ENCODE data around the gene LEMD1.
A peak's percentile ranks its signal among the peaks of the same experiment; 100 is the strongest.

LEMD1 gene

GRCh38 chr1:205441716-205442050 lies 19.8 kb upstream of the LEMD1 start:
- Histone ChIP-seq H3K27ac (replicated peaks) (no peak overlapping the region), H3K27me3 (ENCODE audit: insufficient read depth, poor library complexity, severe bottlenecking) (no peaks in the 10 kb centered on the region), H3K4me3 (replicated peaks; ENCODE audit: insufficient read depth, low read length) (no peak overlapping the region)
- DNase-seq (ENCODE audit: low read depth in 1 of 2, low spot score in 1 of 2): no peak
- no peak for TF ChIP-seq CTCF (IDR thresholded peaks at IDR 0.05; ENCODE audit: insufficient read depth, low read length)
- TF ChIP-seq SPI1 (IDR thresholded peaks at IDR 0.05; ENCODE audit: borderline replicate concordance, low read depth): no peak
- no peak for TF ChIP-seq GABPA (IDR thresholded peaks at IDR 0.05; ENCODE audit: low read depth)
- TF ChIP-seq REST (IDR thresholded peaks at IDR 0.05; ENCODE audit: insufficient replicate concordance, low read depth): no peak
- TF ChIP-seq POLR2AphosphoS5 (IDR thresholded peaks at IDR 0.05; ENCODE audit: low read depth): no peak

- no peak for TF ChIP-seq POLR2AphosphoS5 (IDR thresholded peaks at IDR 0.05; ENCODE audit: low read depth)
- TF ChIP-seq CTCF (IDR thresholded peaks at IDR 0.05; ENCODE audit: insufficient read depth, low read length): no peak
- no peak for TF ChIP-seq SPI1 (IDR thresholded peaks at IDR 0.05; ENCODE audit: borderline replicate concordance, low read depth)
- no peak for TF ChIP-seq REST (IDR thresholded peaks at IDR 0.05; ENCODE audit: insufficient replicate concordance, low read depth)
- no peak for TF ChIP-seq GABPA (IDR thresholded peaks at IDR 0.05; ENCODE audit: low read depth)
- DNase-seq (ENCODE audit: low read depth in 1 of 2, low spot score in 1 of 2): no peak
- peaks cover 1% of the 10 kb centered on the region for H3K27me3 ChIP-seq (ENCODE audit: insufficient read depth, poor library complexity, severe bottlenecking)
- H3K4me3 ChIP-seq (replicated peaks; ENCODE audit: insufficient read depth, low read length): no peak overlapping the region
- no peak overlapping the region for H3K27ac ChIP-seq (replicated peaks)
Observed at GRCh38 chr1:205441318-205441633, 19.4 kb upstream of the LEMD1 start.

- Histone ChIP-seq H3K4me3 (replicated peaks; ENCODE audit: insufficient read depth, low read length) (peak overlapping the region; percentile 11), H3K27ac (replicated peaks) (peak overlapping the region; percentile 22), H3K27me3 (ENCODE audit: insufficient read depth, poor library complexity, severe bottlenecking) (peaks cover 7% of the 10 kb centered on the region)
- peak; percentile 46; the same call in 1 of the 2 replicates for TF ChIP-seq SPI1 (IDR thresholded peaks at IDR 0.05; ENCODE audit: borderline replicate concordance, low read depth)
- TF ChIP-seq REST (IDR thresholded peaks at IDR 0.05; ENCODE audit: insufficient replicate concordance, low read depth): no peak
- DNase-seq (ENCODE audit: low read depth in 1 of 2, low spot score in 1 of 2): peak; percentile 38 to 75
Observed at GRCh38 chr1:205440476-205441317, 18.8 kb upstream of the LEMD1 start.

Measured in HL-60 (cell line).